Spinal cord (tissue), 10 donors: ENCODE data around the gene TBC1D21. TPM values are rescaled to one million over a fixed set of nuclear protein-coding genes. Genes with fewer than 3 reads are reported as not detected.

Experiments
- DNase-seq, 6 donors: peaks; one replicate each; pipeline versions ENCODE4 v3.0.0 to v3.0.0-alpha.2; 2013 to 2015; ENCODE audit warnings: low spot score in 6 of 6, low read depth in 4 of 6
- H3K27ac ChIP-seq: one replicate; pipeline ENCODE4 v1.5.1; 2013; ENCODE audit warnings: low read depth, low read length, control low read depth
- H3K27me3 ChIP-seq: one replicate; pipeline ENCODE4 v1.6.1; 2013; ENCODE audit warnings: low read length; ENCODE audit not compliant: control insufficient read depth, insufficient read depth
- H3K36me3 ChIP-seq: one replicate; pipeline ENCODE4 v1.6.1; 2013; ENCODE audit warnings: low read length; ENCODE audit not compliant: control insufficient read depth, insufficient read depth
- H3K4me1 ChIP-seq: one replicate; pipeline ENCODE4 v1.6.1; 2013; ENCODE audit warnings: low read length; ENCODE audit not compliant: control insufficient read depth, insufficient read depth
- H3K4me3 ChIP-seq: one replicate; pipeline ENCODE4 v1.5.1; 2013; ENCODE audit warnings: low read depth, low read length, control low read depth
- H3K9me3 ChIP-seq: one replicate; pipeline ENCODE4 v1.6.1; 2013; ENCODE audit warnings: low read length; ENCODE audit not compliant: control insufficient read depth, insufficient read depth
- WGBS: methylation state at CpG from one replicate; pipeline ENCODE4 v1.1.5; 2013; ENCODE audit warnings: missing lambda C conversion rate; ENCODE audit not compliant: insufficient coverage; 5-methylcytosine and 5-hydroxymethylcytosine counted together
- polyA plus RNA-seq, 2 donors: library from polyadenylated mRNA; unstranded; fragments of 120-200 nt; gene quantifications; one replicate each; pipeline ENCODE4 v1.2.1, GENCODE V29; 2013; ENCODE audit not compliant: insufficient read length in 2 of 2
- total RNA-seq, 2 donors: library from RNA; depleted of rRNA in 1 of 2; stranded (reverse); fragments of 120-200 nt in 1 of 2; fragments of >200 nt in 1 of 2; gene quantifications; one replicate each; pipeline versions ENCODE4 v1.2.3 to v1.2.4, GENCODE V29; 2013 to 2014
- donor health status: healthy.

The TBC1D21 gene
- total and polyA plus RNA-seq, 4 donors = not detected

DNA sequence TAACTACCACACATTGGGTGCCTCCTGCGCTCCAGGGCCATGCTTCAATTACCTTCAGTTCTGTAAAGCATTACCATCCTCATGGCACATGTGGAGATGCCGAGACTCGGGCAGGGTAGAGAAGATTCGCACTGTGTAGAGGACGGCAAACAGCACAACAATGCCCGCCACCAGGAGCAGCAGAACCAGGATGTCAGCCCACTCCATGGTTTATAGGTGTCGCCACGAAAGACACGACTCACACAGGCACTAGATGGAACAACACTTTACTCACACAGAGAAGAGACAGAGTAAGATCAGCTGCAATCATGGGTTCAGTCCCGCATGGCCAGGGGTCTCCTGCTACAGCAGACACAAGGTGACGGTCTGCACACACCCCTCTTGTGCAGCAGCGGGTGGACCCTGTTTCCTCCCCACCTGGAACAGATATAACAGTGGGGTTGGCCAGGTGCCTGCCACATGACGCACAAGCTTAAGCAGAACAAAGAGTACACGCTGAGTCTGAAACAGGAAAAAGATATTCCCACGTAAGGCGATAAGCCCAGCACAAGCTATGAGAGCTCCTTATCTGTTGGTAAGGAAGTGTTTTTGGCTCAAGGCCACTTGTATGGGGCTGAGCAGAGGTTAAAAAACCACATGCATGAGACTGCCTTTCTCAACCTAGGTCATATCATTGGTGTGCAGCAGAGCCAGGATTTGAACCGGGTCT is 2.5 kb upstream of the TBC1D21 start:
- 81% methylated on average over 13 of the region's 17 CpGs for WGBS
- no peaks in the 10 kb centered on the region for H3K36me3 ChIP-seq
- no peaks in the 10 kb centered on the region for H3K4me1 ChIP-seq
- DNase-seq = no peak
- no peaks in the 10 kb centered on the region for H3K9me3 ChIP-seq
- no peaks in the 10 kb centered on the region for H3K27me3 ChIP-seq
- H3K4me3 ChIP-seq = no peak overlapping the region
- no peak overlapping the region for H3K27ac ChIP-seq

DNA sequence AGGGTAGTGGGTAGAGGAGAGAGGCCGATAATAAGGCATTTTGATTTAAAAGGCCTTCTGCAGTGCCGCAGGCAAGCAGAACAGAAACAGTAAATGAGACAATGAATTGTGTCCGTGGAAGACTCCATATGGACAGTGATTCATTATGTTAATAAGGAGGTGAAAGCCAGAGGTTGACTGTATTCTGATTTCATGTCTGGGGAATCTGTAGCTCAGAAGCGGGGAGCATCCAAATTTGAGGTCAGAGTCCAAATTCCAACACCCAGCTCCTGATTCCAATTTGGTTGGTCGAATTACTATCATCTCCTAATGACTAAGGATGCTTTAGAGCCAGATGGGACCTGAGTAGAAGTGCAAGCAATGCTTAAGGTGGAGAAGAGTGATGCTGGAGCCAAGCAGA is 1.0 kb upstream of the TBC1D21 start:
- Histone ChIP-seq H3K36me3 (no peaks in the 10 kb centered on the region), H3K4me3 (no peak overlapping the region), H3K9me3 (no peaks in the 10 kb centered on the region), H3K4me1 (no peaks in the 10 kb centered on the region), H3K27ac (no peak overlapping the region), H3K27me3 (no peaks in the 10 kb centered on the region)
- 50% methylated on average over 3 of the region's 5 CpGs for WGBS
- DNase-seq = no peak

DNA sequence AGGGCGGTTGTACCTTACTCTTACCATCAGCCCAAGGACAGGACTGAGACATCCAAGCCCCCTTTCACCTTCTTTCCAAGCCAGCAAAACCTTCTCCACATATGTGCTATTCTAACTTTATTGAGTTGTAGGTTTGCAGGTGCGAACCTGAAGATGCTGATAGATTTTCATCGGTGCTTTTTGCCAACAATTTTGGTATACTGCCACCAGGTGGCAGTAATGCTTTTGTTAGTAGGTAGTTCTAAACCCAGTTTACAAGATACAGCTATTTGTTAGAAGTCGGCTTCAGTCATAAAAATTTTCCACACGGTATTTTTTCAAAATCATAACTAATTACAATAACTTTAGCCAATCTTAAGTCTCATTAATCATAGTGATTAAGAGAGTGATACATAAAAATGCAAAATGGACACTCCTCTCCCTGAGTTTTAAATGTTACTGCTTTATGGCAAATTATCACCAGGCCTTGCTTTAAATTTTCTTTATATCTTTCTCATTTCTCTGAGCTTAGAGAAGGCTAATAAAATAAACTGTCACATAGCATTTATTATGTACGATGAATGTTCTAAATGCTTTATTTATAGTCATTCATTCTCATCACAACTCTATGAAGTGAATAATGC is 636 bp downstream of the TBC1D21 start:
- Histone ChIP-seq H3K27me3 (no peaks in the 10 kb centered on the region), H3K4me1 (no peaks in the 10 kb centered on the region), H3K4me3 (no peak overlapping the region), H3K9me3 (peaks cover 1% of the 10 kb centered on the region), H3K36me3 (no peaks in the 10 kb centered on the region), H3K27ac (no peak overlapping the region)
- DNase-seq = peak in 3 of 6 donors; percentile 4 to 69 (median 62)
- no CpG with 5 or more reads among the region's 6 CpGs for WGBS

DNA sequence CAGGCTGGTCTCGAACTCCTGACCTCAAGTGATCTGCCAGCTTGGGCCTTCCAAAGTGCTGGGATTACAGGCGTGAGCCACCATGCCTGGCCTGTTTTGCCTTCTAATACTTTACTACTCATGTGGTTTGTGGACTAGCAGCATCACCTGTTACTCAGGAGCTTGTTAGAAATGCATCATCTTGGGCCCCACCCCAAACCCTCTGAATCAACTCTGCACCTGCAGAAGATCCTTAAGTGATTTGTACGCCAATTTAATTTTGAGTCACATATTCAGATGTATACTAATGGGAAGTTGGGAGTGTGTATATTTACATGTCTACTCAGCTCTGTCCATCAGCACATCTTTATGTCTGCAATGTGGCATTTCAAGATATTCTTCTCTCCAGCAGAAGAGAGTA is 6.1 kb downstream of the TBC1D21 start:
- H3K27ac ChIP-seq = no peak overlapping the region
- no peak for DNase-seq
- H3K36me3 ChIP-seq = no peaks in the 10 kb centered on the region
- peaks cover 1% of the 10 kb centered on the region for H3K9me3 ChIP-seq
- 93% methylated on average over 2 of the region's 3 CpGs for WGBS
- H3K4me3 ChIP-seq = no peak overlapping the region
- H3K4me1 ChIP-seq = no peaks in the 10 kb centered on the region
- no peaks in the 10 kb centered on the region for H3K27me3 ChIP-seq

DNA sequence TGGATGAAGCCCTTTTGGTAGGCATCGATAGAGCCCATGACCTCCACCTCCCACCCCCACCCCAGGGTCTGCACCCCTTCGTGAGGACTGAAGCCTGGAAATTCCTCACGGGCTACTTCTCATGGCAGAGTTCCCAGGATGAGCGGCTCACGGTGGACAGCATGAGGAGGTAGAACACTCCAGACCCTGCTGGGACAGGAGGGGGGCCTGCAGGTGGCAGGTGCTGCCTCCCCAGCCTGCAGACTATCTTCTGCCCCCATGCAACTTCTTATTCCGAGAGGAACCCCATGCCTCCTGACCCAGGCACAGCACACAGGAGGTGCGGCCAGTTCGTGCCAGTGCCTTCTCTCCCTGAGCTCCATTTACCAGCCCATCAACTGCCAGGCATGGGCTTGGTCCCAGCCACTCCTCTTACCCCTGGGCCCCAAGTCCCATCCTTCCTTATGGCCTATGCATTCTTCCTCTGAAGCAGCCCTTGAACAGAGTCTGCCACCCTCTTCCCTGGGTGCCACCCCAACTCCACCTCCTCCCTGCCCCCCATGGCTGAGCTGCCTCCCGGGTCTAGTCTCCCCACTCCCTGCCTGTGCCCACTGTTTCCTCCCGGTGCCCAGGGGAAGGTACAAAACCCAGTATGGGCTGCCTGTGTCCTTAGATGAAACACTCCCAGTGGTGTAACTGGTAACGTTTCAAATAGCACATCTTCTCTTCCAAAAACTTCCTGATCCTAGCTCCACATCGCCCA is 8.4 kb downstream of the TBC1D21 start:
- no peaks in the 10 kb centered on the region for H3K36me3 ChIP-seq
- no peak for DNase-seq
- peaks cover 1% of the 10 kb centered on the region for H3K9me3 ChIP-seq
- H3K4me3 ChIP-seq = no peak overlapping the region
- no peaks in the 10 kb centered on the region for H3K27me3 ChIP-seq
- no peaks in the 10 kb centered on the region for H3K4me1 ChIP-seq
- no peak overlapping the region for H3K27ac ChIP-seq
- WGBS = 84% methylated on average over 12 of the region's 12 CpGs

DNA sequence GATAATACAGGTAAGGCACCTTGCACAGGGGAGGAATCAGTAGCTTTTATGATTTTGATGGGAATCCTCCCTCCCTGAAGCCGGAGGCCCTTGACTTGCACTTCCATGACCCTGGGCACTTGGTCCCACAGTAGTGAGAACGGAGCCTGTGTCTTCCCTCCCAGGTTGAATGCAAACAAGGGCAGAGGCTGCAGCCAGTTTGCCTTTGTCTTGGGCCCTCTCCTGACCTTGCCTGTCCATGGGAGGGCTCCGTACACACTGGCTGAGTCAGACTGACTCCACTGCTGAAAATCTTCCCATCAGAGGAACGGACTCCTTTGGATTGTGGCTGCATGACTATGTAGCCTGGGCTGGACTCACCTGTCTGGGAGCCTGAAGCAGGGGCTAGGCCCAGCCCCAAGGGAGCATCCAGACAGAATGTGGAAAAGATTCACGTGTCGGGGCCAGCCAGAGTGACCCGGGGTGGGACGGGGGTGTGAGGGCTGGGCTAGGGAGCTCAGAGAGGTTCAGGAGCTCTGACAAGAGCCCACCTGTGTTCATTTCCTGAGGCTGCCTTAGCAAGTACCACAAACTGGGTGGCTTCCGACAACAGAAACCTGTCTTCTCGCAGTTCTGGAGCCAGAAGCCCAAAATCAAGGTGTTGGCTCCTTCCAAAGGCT is 9.5 kb downstream of the TBC1D21 start:
- no peak overlapping the region for H3K4me3 ChIP-seq
- H3K4me1 ChIP-seq = no peaks in the 10 kb centered on the region
- no peaks in the 10 kb centered on the region for H3K36me3 ChIP-seq
- H3K9me3 ChIP-seq = peaks cover 1% of the 10 kb centered on the region
- no peak overlapping the region for H3K27ac ChIP-seq
- no peak for DNase-seq
- WGBS = 84% methylated on average over 10 of the region's 10 CpGs
- no peaks in the 10 kb centered on the region for H3K27me3 ChIP-seq

DNA sequence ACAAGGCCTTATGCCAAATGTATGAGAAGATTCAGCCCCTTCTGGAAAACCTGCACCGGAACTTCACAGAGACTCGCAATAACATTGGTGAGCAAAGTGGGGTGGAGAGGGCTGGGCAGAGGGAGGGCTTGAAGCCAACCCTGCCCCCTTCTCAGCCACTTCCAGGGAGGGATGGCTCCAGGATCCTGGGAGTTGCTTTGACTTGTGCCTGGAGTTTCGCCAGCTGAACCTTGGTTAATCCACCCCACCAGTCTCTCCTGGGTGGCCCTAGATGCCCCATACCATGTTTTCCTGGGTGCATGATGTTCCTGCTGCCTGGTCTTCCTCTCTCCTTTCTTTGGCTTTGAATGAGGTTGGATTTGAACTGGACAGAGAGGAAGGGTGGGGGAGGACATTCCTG is 10.8 kb downstream of the TBC1D21 start:
- WGBS = 87% methylated on average over 2 of the region's 3 CpGs
- Histone ChIP-seq H3K27ac (no peak overlapping the region), H3K4me3 (no peak overlapping the region)

DNA sequence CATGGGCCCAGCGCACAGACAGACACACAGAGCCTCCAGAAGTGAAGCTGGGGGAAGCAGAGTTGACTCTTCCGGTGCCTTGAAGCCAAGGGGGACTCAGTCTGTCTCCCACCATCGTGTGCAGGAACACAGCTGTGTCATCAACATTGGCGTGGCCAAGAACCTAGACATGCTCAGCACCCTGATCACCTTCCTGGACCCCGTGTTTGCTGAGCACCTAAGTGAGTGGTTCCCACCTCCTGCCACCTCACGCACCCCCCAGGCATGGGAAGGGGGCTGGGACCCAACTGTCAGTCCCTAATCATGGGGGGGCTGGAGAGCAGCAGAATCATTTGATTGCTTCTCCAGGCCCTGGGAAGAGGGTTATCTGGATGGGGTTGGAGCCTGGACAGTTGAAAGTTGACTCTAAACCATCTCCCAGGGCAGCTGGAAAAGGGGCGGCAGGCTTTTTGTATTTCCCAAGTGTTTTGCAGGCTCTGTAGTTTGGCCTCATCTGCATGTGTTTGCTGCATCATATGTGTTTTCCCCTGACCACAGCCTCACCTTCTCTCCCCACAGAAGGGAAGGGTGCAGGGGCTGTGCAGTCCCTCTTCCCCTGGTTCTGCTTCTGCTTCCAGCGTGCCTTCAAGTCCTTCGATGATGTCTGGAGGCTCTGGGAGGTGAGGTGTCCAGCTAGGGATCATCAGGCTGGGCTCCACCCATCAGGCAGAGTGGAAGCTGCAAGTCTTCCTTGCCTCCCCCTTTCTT is 12.8 kb downstream of the TBC1D21 start:
- WGBS = 87% methylated on average over 7 of the region's 9 CpGs
- no peaks in the 10 kb centered on the region for H3K4me1 ChIP-seq
- no peaks in the 10 kb centered on the region for H3K9me3 ChIP-seq
- H3K27me3 ChIP-seq = no peaks in the 10 kb centered on the region
- H3K36me3 ChIP-seq = no peaks in the 10 kb centered on the region
- DNase-seq = no peak
- H3K4me3 ChIP-seq = no peak overlapping the region
- no peak overlapping the region for H3K27ac ChIP-seq

More for the DNA sequence above, 10.8 kb downstream of the TBC1D21 start:
- Histone ChIP-seq H3K4me1 (no peaks in the 10 kb centered on the region), H3K9me3 (no peaks in the 10 kb centered on the region), H3K27me3 (no peaks in the 10 kb centered on the region), H3K36me3 (no peaks in the 10 kb centered on the region)
- no peak for DNase-seq

DNA sequence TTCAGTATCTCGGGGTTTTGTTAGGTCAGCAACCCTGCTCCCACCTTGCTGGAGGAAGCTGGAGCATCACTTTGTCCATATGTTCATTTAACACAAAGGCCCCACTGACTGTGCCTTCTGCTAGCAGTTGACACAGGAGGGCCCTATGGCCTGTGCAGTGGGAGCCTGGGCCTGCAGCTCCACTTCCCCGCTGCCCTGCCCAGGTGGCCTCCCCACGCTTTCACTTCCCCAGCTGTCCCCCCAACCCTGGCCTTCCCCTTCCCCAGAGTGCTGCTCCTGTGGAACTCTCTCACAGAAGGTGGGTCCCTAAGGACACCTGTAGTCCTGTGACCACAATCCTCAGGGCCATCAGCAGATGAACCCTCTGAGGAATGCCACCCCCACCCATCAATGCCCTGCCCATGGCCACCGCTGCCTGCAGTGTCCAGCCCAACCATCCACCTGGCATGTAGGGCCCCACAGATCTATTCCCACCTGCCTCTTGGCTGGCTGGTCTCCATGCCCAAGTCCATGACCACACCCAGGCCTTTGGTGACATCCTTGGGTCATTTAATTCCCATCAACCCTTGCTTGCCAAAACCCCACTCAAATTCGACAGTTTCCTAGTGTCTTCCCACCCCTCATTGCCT is 13.5 kb downstream of the TBC1D21 start:
- H3K9me3 ChIP-seq = no peaks in the 10 kb centered on the region
- no peak overlapping the region for H3K27ac ChIP-seq
- no peak overlapping the region for H3K4me3 ChIP-seq
- no peaks in the 10 kb centered on the region for H3K4me1 ChIP-seq
- WGBS = 93% methylated on average over 4 of the region's 5 CpGs
- no peak for DNase-seq
- H3K27me3 ChIP-seq = no peaks in the 10 kb centered on the region
- no peaks in the 10 kb centered on the region for H3K36me3 ChIP-seq
